Osteoblast (primary cell): ENCODE data around the gene DCP1A. TPM values are rescaled to one million over a fixed set of nuclear protein-coding genes. Genes with fewer than 3 reads are reported as not detected.

ENCODE experiments used
- DNase-seq: peaks from one replicate; pipeline ENCODE4 v3.0.0; 2011; ENCODE audit warnings: low spot score, mixed read lengths; ENCODE audit not compliant: insufficient read length; ENCODE audit errors: missing footprints
- H2AFZ ChIP-seq: 2 replicates; pipeline ENCODE4 v1.6.0; 2011; ENCODE audit warnings: mild to moderate bottlenecking, low read length
- H3K27ac ChIP-seq: 2 replicates; pipeline ENCODE4 v1.5.1; 2011; ENCODE audit warnings: mild to moderate bottlenecking, low read depth, low read length, moderate library complexity
- H3K27me3 ChIP-seq: 2 replicates; pipeline ENCODE4 v1.6.0; 2012; ENCODE audit warnings: mild to moderate bottlenecking, control low read depth, inconsistent platforms, low read length, moderate library complexity; ENCODE audit not compliant: insufficient read depth
- H3K36me3 ChIP-seq: 2 replicates; pipeline ENCODE4 v1.5.1; 2011; ENCODE audit warnings: mild to moderate bottlenecking, low read length, control low read depth, moderate library complexity; ENCODE audit not compliant: insufficient read depth
- H3K4me1 ChIP-seq: 2 replicates; pipeline ENCODE4 v1.5.1; 2011; ENCODE audit warnings: mild to moderate bottlenecking, low read length, control low read depth, moderate library complexity; ENCODE audit not compliant: insufficient read depth
- H3K4me2 ChIP-seq: 2 replicates; pipeline ENCODE4 v1.6.0; 2011; ENCODE audit warnings: mild to moderate bottlenecking, low read length; ENCODE audit not compliant: insufficient read depth
- H3K4me3 ChIP-seq: fragments of 200-600 bp; sonication (generic); 3 replicates; pipeline ENCODE4 v1.5.1; 2012; ENCODE audit warnings: mild to moderate bottlenecking, low read length, inconsistent platforms; ENCODE audit not compliant: insufficient read depth
- H3K79me2 ChIP-seq: 2 replicates; pipeline ENCODE4 v1.6.0; 2012; ENCODE audit warnings: mild to moderate bottlenecking, low read length, control low read depth, inconsistent platforms; ENCODE audit not compliant: insufficient read depth
- H3K9me3 ChIP-seq: 2 replicates; pipeline ENCODE4 v1.5.1; 2011; ENCODE audit warnings: low read depth, low read length, control low read depth
- H4K20me1 ChIP-seq: 2 replicates; pipeline ENCODE4 v1.6.0; 2012; ENCODE audit warnings: mild to moderate bottlenecking, low read length, control low read depth; ENCODE audit not compliant: insufficient read depth
- total RNA-seq: library from RNA; depleted of rRNA; stranded (reverse); fragments of >200 nt; gene quantifications from 2 replicates; pipeline ENCODE4 v1.2.3, GENCODE V29; 2012
- TF ChIP-seq, protein P1 (sequence below): IDR thresholded peaks from 2 replicates; pipeline ENCODE4 v1.5.1; 2011; ENCODE audit warnings: mild to moderate bottlenecking, low read depth, low read length, moderate library complexity; ENCODE audit errors: extremely low read depth

The DCP1A gene
- total RNA-seq: 14.4 and 16.6 TPM in 2 replicates

DNA sequence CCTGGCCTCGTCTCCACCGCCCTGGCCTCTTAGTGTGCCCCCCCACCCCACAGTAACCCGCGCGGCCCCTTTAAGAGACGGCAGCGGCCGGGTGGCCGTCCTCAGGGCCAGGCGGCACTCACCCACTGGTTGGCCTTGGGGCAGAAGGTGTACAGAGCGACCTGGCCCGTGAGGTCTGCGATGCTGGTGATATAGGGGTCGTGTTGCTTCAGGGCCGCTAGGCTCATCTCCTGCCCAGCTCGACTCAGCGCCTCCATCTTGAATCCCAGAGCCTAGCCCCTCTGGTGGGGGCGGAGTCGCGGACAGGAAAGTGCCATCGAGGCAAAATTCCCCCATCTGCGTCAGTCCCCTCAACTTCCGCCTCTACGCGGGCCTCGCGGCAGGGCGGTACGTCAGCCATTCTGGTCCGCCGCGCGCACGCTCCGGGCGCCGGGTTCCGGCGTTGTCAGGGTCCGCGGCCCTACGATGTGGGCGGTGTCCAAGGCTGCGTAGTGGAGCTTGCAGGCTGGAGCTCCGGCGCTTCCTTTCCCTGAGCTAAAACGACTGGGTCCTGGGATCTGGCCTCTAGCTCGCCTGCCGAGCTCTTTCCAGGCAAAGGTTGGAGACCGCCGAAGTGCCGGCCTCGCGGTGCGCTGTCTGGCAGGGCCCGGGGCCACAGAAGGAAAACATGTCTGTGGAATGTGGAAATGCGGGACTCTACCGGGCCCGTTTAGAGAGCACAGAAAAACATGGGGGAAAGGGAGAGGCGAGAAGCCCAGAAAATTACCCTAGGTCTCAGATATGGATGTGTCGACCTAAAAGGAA, at the start of gene DCP1A:
TSS of gene DCP1A (minus strand) at position 283 of the 804 bp plus-strand sequence. CDS start at position 257, 26 bp downstream.
- H3K4me3 ChIP-seq: peak within 1 kb of the TSS; percentile 97
- H3K27me3 ChIP-seq: no peaks in the 10 kb centered on the region
- peak; percentile 97 for DNase-seq
- H3K27ac ChIP-seq: peak within 1 kb of the TSS; percentile 95
- H3K9me3 ChIP-seq: no peaks in the 10 kb centered on the region
- H3K4me1 ChIP-seq: peaks cover 10% of the 10 kb centered on the region
- TF ChIP-seq, protein P1, sequence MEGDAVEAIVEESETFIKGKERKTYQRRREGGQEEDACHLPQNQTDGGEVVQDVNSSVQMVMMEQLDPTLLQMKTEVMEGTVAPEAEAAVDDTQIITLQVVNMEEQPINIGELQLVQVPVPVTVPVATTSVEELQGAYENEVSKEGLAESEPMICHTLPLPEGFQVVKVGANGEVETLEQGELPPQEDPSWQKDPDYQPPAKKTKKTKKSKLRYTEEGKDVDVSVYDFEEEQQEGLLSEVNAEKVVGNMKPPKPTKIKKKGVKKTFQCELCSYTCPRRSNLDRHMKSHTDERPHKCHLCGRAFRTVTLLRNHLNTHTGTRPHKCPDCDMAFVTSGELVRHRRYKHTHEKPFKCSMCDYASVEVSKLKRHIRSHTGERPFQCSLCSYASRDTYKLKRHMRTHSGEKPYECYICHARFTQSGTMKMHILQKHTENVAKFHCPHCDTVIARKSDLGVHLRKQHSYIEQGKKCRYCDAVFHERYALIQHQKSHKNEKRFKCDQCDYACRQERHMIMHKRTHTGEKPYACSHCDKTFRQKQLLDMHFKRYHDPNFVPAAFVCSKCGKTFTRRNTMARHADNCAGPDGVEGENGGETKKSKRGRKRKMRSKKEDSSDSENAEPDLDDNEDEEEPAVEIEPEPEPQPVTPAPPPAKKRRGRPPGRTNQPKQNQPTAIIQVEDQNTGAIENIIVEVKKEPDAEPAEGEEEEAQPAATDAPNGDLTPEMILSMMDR: no peak
- H2AFZ ChIP-seq: peak within 1 kb of the TSS; percentile 95
- no peaks in the 10 kb centered on the region for H4K20me1 ChIP-seq
- H3K4me2 ChIP-seq: peak within 1 kb of the TSS; percentile 81
- H3K36me3 ChIP-seq: no peaks in the 10 kb centered on the region
- H3K79me2 ChIP-seq: peaks cover 48% of the 10 kb centered on the region

DNA sequence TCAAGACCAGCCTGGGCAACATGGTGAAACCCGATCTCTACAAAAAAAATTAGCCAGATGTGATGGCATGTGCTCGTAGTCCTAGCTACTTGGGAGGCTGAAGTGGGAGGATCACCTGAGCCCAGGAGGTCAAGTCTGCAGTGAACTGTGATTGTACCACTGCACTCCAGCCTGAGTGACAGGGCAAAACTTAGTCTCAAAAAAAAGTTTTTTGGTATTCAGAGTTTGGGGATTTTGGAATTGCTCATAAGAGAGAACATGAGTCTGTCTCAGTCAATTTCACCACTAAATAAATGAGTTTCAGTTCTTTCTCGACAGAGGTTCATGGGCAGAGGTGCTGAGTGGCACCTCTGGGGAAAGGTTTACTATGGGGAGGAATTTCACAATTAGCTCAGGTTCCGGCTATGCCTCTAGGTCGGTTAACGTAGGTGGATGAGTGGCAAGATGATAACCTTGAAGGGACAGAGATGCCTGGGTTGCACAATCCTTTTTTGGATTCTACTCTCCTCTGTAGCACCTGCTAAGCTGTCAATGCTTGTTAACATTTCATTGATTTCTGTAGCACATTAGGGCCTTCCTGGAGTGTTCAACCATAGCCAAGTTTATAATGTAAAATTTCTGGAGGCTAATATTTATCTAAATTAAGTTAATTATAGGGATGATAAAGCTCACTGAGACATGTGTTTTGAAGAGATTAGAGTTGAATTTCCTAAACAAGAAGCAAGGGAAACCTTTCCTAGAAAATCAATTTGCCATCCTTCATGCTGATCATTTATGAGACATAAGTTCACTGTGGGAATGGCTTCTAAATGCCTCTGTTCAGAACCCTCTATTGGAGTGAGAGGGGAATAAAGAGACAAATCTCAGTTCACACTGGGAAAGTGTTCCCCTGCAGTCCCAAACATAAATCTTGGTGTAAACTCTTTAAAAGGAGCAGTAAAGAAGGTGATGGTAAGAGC, 37.4 kb upstream of the DCP1A start:
- no peaks in the 10 kb centered on the region for H3K36me3 ChIP-seq
- no peak for DNase-seq
- peaks cover 4% of the 10 kb centered on the region for H3K27me3 ChIP-seq
- no peak overlapping the region for H2AFZ ChIP-seq
- H3K4me2 ChIP-seq: no peak overlapping the region
- H3K79me2 ChIP-seq: no peaks in the 10 kb centered on the region
- no peaks in the 10 kb centered on the region for H4K20me1 ChIP-seq
- no peaks in the 10 kb centered on the region for H3K4me1 ChIP-seq
- no peak overlapping the region for H3K4me3 ChIP-seq
- TF ChIP-seq, protein P1: no peak
- H3K9me3 ChIP-seq: no peaks in the 10 kb centered on the region
- H3K27ac ChIP-seq: no peak overlapping the region

DNA sequence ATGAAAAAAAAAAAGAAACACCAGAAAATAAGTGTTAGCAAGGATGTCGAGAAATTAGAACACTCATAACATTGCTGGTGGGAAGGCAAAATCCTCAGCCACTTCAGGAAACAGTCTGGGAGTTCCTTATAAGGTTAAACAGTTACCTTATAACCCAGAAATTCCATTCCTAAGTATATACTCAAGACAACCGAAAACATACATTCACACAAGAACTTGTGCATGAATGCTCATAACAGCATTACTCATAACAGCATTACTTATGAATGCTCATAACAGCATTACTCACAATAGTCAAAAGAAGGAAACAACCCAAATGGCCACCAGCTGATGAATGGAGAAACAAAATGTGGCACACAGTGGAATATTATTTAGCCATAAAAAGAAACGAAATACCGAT, 34.8 kb upstream of the DCP1A start:
- H3K4me2 ChIP-seq: no peak overlapping the region
- H4K20me1 ChIP-seq: no peaks in the 10 kb centered on the region
- no peak overlapping the region for H3K4me3 ChIP-seq
- no peaks in the 10 kb centered on the region for H3K79me2 ChIP-seq
- no peak overlapping the region for H3K27ac ChIP-seq
- TF ChIP-seq, protein P1: no peak
- no peak overlapping the region for H2AFZ ChIP-seq
- no peaks in the 10 kb centered on the region for H3K4me1 ChIP-seq
- H3K36me3 ChIP-seq: no peaks in the 10 kb centered on the region
- no peak for DNase-seq
- H3K9me3 ChIP-seq: no peaks in the 10 kb centered on the region
- H3K27me3 ChIP-seq: no peaks in the 10 kb centered on the region

DNA sequence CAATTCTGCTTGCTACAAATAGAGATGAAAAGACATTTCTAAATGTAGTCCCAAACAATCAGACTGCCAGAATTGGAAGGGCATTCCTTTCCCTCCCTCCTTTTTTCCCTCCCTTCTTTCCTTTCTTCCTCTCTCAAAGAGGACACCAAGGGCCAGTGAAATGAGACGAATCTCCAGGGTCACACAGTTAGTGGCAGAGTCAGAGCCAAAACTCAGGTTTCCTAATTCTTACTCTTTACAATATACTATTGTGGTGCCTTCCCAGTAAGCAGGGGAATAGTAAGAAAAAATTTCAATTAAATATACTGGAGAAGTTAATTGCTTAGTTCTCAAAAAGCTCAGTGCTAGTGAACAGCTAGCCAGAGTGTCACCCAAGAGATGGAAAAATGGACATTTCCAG, 33.0 kb upstream of the DCP1A start:
- Histone ChIP-seq H3K27me3 (no peaks in the 10 kb centered on the region), H3K4me2 (no peak overlapping the region), H4K20me1 (no peaks in the 10 kb centered on the region), H3K4me3 (no peak overlapping the region), H3K27ac (no peak overlapping the region), H2AFZ (no peak overlapping the region), H3K4me1 (no peaks in the 10 kb centered on the region), H3K79me2 (no peaks in the 10 kb centered on the region), H3K36me3 (no peaks in the 10 kb centered on the region), H3K9me3 (no peaks in the 10 kb centered on the region)
- no peak for DNase-seq
- TF ChIP-seq, protein P1: no peak
